ENCODE measurements around the gene OXER1.

OXER1 gene

DNA sequence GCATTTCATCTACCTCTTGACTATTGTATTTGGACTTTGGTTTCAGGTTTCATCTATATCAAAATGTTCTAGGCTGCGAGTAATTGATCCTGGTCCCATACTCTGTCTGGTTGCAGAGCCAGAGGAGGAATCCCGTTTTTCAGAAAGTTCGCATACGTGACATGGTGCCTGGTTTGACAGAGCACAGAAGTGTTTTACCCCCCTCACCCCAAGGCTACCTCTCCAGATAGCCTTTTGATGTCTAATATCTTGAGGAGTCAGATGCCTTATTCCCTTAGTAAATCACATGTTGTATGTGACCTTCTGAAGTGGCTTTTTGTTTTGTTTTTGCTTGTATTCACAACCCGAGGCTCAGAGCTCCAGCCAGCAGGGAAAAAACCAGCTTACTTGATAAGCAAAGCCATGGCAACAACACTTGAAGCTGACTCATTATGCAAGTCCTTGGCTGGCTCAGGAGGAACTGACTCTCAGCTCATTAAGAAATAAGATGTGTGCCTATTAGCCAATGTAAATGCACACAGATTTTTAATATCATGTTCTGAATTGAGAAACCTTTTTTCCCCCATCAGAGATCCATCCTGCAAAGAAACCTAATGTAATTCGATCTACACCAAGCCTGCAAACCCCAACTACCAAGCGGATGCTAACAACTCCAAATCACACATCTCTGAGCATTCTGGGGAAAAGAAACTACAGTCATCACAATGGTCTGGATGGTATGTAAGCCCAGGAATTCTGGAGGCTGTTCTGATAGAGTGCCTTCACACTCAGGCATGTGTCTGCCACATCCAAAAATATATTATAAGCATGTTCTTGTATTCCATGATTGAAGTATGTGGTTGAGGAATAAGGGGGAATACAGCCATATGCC is 41.4 kb downstream of the OXER1 start:
- TF ChIP-seq, protein P1, sequence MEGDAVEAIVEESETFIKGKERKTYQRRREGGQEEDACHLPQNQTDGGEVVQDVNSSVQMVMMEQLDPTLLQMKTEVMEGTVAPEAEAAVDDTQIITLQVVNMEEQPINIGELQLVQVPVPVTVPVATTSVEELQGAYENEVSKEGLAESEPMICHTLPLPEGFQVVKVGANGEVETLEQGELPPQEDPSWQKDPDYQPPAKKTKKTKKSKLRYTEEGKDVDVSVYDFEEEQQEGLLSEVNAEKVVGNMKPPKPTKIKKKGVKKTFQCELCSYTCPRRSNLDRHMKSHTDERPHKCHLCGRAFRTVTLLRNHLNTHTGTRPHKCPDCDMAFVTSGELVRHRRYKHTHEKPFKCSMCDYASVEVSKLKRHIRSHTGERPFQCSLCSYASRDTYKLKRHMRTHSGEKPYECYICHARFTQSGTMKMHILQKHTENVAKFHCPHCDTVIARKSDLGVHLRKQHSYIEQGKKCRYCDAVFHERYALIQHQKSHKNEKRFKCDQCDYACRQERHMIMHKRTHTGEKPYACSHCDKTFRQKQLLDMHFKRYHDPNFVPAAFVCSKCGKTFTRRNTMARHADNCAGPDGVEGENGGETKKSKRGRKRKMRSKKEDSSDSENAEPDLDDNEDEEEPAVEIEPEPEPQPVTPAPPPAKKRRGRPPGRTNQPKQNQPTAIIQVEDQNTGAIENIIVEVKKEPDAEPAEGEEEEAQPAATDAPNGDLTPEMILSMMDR (IDR thresholded peaks at IDR 0.05), result no peak

DNA sequence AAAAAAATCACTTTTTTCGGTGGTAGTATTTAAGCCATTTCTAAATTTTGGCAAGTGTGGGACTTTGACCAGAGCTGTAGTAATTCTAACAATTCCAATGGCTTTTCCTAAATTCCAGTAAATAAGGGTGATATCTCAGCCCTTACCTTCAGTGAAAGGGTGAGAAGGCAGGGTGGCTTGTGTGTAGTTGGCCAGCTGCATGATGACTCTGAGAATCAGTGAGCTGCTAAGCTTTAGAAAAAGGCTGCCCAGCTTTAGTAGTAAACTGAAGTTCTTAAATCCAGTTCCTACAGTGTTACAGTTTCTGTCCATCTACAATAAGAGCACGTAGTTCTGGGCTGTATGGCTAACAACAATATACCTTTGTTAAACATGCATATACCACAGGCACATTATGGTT is 42.0 kb downstream of the OXER1 start:
- TF ChIP-seq, protein P1 (IDR thresholded peaks at IDR 0.05), result no peak

DNA sequence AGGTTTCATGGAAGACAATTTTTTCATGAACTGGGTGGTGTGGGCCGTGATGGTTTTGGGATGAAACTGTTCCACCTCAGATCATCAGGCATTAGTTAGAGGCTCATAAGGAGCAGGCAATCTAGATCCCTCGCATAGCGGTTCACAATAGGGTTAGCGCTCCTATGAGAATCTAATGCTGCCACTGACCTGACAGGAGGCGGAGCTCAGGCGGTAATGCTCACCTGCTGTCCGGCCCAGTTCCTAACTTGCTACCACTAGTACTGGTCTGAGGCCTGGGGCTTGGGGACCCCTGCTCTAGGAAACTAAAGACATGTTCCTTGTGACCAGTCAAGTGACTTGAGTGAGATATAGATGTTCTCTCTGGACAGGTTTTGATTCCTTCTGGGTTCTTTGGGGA is 49.2 kb downstream of the OXER1 start:
- TF ChIP-seq, protein P1 (IDR thresholded peaks at IDR 0.05), result no peak

DNA sequence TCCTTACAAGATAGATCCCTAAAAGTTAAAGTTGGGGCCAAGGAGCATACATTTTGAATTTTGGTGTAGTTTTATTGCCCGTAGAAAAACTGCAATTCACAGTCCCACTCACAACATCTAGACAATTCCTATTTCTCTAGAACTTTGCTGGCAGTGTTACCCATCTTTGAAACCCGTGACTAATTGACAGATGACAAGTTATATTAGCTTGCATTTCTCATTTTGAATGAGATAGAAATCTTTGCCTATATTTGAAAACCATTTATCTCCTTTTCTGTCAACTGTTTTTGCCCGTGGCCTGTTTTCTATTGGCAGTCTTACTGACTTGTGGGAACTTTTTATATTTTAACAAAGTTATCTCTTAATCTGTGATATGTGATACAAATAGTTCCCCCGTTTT is 50.0 kb downstream of the OXER1 start:
- TF ChIP-seq, protein P1 (IDR thresholded peaks at IDR 0.05), result no peak

DNA sequence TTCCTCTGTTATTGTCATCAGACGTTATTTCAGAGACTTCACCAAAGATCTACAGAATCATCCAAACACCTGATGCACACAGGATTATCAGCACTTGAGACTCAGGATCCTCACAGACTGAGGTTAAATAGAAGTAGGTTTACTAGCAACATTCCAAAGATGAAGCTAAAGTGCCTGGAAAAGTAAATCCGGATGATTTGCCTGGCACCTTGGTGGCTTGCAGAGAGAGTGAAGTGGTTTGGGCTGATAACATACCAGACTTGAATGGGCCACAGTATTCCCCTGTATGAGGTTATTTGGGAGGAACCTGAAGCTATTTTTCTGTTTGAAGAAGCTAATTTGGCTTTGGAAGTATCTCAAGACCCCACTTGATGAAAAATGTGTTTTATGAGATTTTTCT is 51.0 kb downstream of the OXER1 start:
- TF ChIP-seq, protein P1 (IDR thresholded peaks at IDR 0.05), result no peak

Measured in LNCAP (cell line).